SK-N-SH treated with all-trans-retinoic acid at 6 μM for 48 hours (cell line): ENCODE results near the gene ZBTB47.

Source experiments
- ATAC-seq: fragments of 200-7000 bp; cut with Tn5 transposase; 3 replicates; pipeline ENCODE4 v1.9.1; 2020; ENCODE audit warnings: mild to moderate bottlenecking, moderate library complexity
- ARNTL ChIP-seq: fragments of 450-650 bp; formaldehyde crosslinking; IDR thresholded peaks from 2 replicates; pipeline ENCODE4 v1.5.0; 2020; ENCODE audit warnings: low read depth, mild to moderate bottlenecking, moderate library complexity, borderline replicate concordance
- BACH2 ChIP-seq: fragments of 250-450 bp; sonication (Bioruptor Pico); IDR thresholded peaks from 2 replicates; pipeline ENCODE4 v1.9.0; 2021; ENCODE audit warnings: mild to moderate bottlenecking, borderline replicate concordance
- CREB5 ChIP-seq: fragments of 250-450 bp; sonication (Bioruptor Pico); IDR thresholded peaks from 2 replicates; pipeline ENCODE4 v1.5.1; 2020; ENCODE audit warnings: low read depth, mild to moderate bottlenecking, moderate library complexity
- CSDC2 ChIP-seq: fragments of 250-450 bp; sonication (Bioruptor Pico); IDR thresholded peaks from 2 replicates; pipeline ENCODE4 v1.5.0; 2020; ENCODE audit warnings: mild to moderate bottlenecking, moderate library complexity
- ESRRG ChIP-seq: fragments of 250-450 bp; sonication (Bioruptor Pico); IDR thresholded peaks from 2 replicates; pipeline ENCODE4 v1.6.1; 2021; ENCODE audit warnings: mild to moderate bottlenecking
- GLIS3 ChIP-seq: fragments of 250-450 bp; sonication (Bioruptor Pico); IDR thresholded peaks from 2 replicates; pipeline ENCODE4 v1.5.0; 2020; ENCODE audit warnings: mild to moderate bottlenecking, moderate library complexity
- ISL1 ChIP-seq: fragments of 250-450 bp; sonication (Bioruptor Pico); IDR thresholded peaks from 2 replicates; pipeline ENCODE4 v2.1.2; 2022; ENCODE audit warnings: mild to moderate bottlenecking, moderate library complexity
- OSR1 ChIP-seq: fragments of 250-450 bp; sonication (Bioruptor Pico); IDR thresholded peaks from 2 replicates; pipeline ENCODE4 v1.8.0; 2022; ENCODE audit warnings: moderate library complexity, mild to moderate bottlenecking, inconsistent platforms
- PATZ1 ChIP-seq: fragments of 250-450 bp; sonication (Bioruptor Pico); IDR thresholded peaks from 2 replicates; pipeline ENCODE4 v1.8.0; 2020; ENCODE audit warnings: mild to moderate bottlenecking, moderate library complexity, borderline replicate concordance
- RARB ChIP-seq: fragments of 250-450 bp; sonication (Bioruptor Pico); IDR thresholded peaks from 2 replicates; pipeline ENCODE4 v1.8.0; 2021; ENCODE audit warnings: mild to moderate bottlenecking, moderate library complexity
- SNAI2 ChIP-seq: fragments of 250-450 bp; sonication (Bioruptor Pico); IDR thresholded peaks from 2 replicates; pipeline ENCODE4 v1.5.0; 2020; ENCODE audit warnings: mild to moderate bottlenecking, moderate library complexity
- TCF4 ChIP-seq: fragments of 250-450 bp; sonication (Bioruptor Pico); IDR thresholded peaks from 2 replicates; pipeline ENCODE4 v1.8.0; 2021; ENCODE audit warnings: mild to moderate bottlenecking, moderate library complexity, borderline replicate concordance
- TOX ChIP-seq: fragments of 250-450 bp; sonication (Bioruptor Pico); IDR thresholded peaks from 2 replicates; pipeline ENCODE4 v1.8.0; 2021; ENCODE audit warnings: mild to moderate bottlenecking, moderate library complexity, borderline replicate concordance
- TSHZ2 ChIP-seq: fragments of 250-450 bp; sonication (Bioruptor Pico); IDR thresholded peaks from 2 replicates; pipeline ENCODE4 v1.5.0; 2020; ENCODE audit warnings: mild to moderate bottlenecking, moderate library complexity
- ZC3H10 ChIP-seq: fragments of 250-450 bp; sonication (Bioruptor Pico); IDR thresholded peaks from 2 replicates; pipeline ENCODE4 v1.5.1; 2021; ENCODE audit warnings: mild to moderate bottlenecking, moderate library complexity
- ZFP3 ChIP-seq: fragments of 250-450 bp; sonication (Bioruptor Pico); IDR thresholded peaks from 2 replicates; pipeline ENCODE4 v1.5.0; 2020; ENCODE audit warnings: mild to moderate bottlenecking, moderate library complexity
- ZFP30 ChIP-seq: fragments of 450-650 bp; formaldehyde crosslinking; IDR thresholded peaks from 2 replicates; pipeline ENCODE4 v1.5.0; 2022; ENCODE audit warnings: mild to moderate bottlenecking, moderate library complexity
- ZNF565 ChIP-seq: fragments of 450-650 bp; formaldehyde crosslinking; conservative IDR thresholded peaks from 2 replicates; pipeline ENCODE4 v1.5.0; 2020; ENCODE audit warnings: low read depth, mild to moderate bottlenecking, moderate library complexity
- ZNF70 ChIP-seq: fragments of 450-650 bp; formaldehyde crosslinking; IDR thresholded peaks from 2 replicates; pipeline ENCODE4 v1.5.0; 2020; ENCODE audit warnings: mild to moderate bottlenecking, moderate library complexity
- ZNF8 ChIP-seq: fragments of 450-650 bp; formaldehyde crosslinking; IDR thresholded peaks from 2 replicates; pipeline ENCODE4 v1.5.0; 2020; ENCODE audit warnings: mild to moderate bottlenecking, moderate library complexity
- TF ChIP-seq, protein P1 (sequence below): fragments of 250-450 bp; sonication (Bioruptor Pico); IDR thresholded peaks from 2 replicates; pipeline ENCODE4 v1.8.0; 2021; ENCODE audit warnings: low read depth, mild to moderate bottlenecking, moderate library complexity, borderline replicate concordance

The ZBTB47 gene

DNA sequence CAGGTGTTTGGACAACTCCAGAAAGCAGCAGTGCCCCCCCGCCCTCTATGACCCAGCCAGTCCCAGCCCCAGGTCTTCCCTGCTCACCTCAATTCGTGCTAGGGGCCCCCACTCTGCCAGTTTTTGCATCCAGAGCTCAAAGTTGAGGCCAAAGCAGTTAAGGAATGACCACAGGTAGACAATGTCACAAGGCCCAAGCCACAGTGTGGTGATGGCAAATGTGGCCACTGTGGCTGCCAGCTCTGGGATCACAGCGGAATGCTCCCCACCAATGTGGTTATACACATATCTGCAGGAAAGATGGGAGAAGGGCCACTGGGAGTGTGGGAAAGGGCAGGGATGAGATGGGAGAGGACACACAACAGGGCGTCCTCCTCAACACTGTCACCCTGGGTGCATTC lies 40.0 kb downstream of the ZBTB47 start:
- no peak for ATAC-seq
- TF ChIP-seq TCF4 (no peak), CSDC2 (CRISPR knock-in tag) (no peak), ISL1 (no peak), ESRRG (CRISPR knock-in tag) (no peak), CREB5 (CRISPR knock-in tag) (no peak), SNAI2 (CRISPR knock-in tag) (no peak), PATZ1 (CRISPR knock-in tag) (no peak)
- TF ChIP-seq, all 23 proteins: peak for 0

- ATAC-seq = no peak
- TF ChIP-seq ZC3H10 (no peak), OSR1 (CRISPR knock-in tag) (no peak), ESRRG (CRISPR knock-in tag) (no peak), CREB5 (CRISPR knock-in tag) (no peak), RARB (CRISPR knock-in tag) (no peak), TSHZ2 (CRISPR knock-in tag) (no peak), TCF4 (no peak), ZFP30 (no peak), CSDC2 (CRISPR knock-in tag) (no peak), ISL1 (no peak), ZNF565 (CRISPR knock-in tag) (no peak), GLIS3 (no peak), PATZ1 (CRISPR knock-in tag) (no peak), ARNTL (CRISPR knock-in tag) (no peak)
- TF ChIP-seq, protein P1, sequence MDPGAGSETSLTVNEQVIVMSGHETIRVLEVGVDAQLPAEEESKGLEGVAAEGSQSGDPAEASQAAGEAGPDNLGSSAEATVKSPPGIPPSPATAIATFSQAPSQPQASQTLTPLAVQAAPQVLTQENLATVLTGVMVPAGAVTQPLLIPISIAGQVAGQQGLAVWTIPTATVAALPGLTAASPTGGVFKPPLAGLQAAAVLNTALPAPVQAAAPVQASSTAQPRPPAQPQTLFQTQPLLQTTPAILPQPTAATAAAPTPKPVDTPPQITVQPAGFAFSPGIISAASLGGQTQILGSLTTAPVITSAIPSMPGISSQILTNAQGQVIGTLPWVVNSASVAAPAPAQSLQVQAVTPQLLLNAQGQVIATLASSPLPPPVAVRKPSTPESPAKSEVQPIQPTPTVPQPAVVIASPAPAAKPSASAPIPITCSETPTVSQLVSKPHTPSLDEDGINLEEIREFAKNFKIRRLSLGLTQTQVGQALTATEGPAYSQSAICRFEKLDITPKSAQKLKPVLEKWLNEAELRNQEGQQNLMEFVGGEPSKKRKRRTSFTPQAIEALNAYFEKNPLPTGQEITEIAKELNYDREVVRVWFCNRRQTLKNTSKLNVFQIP = no peak
Measured at GRCh38 chr3:42694366-42694765, 40.9 kb downstream of the ZBTB47 start.

- ATAC-seq = no peak
- TF ChIP-seq RARB (CRISPR knock-in tag) (no peak), SNAI2 (CRISPR knock-in tag) (no peak), ESRRG (CRISPR knock-in tag) (no peak), BACH2 (CRISPR knock-in tag) (no peak), OSR1 (CRISPR knock-in tag) (no peak), ZNF8 (CRISPR knock-in tag) (no peak), TCF4 (no peak), TOX (no peak), ZC3H10 (no peak), ZFP3 (no peak), CSDC2 (CRISPR knock-in tag) (no peak), ZNF70 (CRISPR knock-in tag) (no peak), ZNF565 (CRISPR knock-in tag) (no peak)
Measured at GRCh38 chr3:42696356-42697288, 43.1 kb downstream of the ZBTB47 start.
